Measurements from ENCODE around the gene CFAP58.

The CFAP58 gene

GRCh38 chr10:104334561-104334960 lies 19.1 kb upstream of the CFAP58 start:
- no peak for DNase-seq (ENCODE audit: low read depth in 2 of 2)

GRCh38 chr10:104334965-104335650 lies 18.5 kb upstream of the CFAP58 start:
- DNase-seq (ENCODE audit: low read depth in 2 of 2): no peak

GRCh38 chr10:104336821-104337467 lies 16.7 kb upstream of the CFAP58 start:
- no peak for DNase-seq (ENCODE audit: low read depth in 2 of 2)

- no peak for DNase-seq (ENCODE audit: low read depth in 2 of 2)
Observed at GRCh38 chr10:104337521-104337984, 16.1 kb upstream of the CFAP58 start.

GRCh38 chr10:104337985-104338735 lies 15.5 kb upstream of the CFAP58 start, which contains the start of gene ITPRIP:
TSS of gene ITPRIP (minus strand) at chr10:104338465. CDS start at chr10:104316051, 22,414 bp downstream.
- peak; percentile 54 to 55 for DNase-seq (ENCODE audit: low read depth in 2 of 2)

GRCh38 chr10:104339469-104340110 lies 14.0 kb upstream of the CFAP58 start:
- no peak for DNase-seq (ENCODE audit: low read depth in 2 of 2)

- DNase-seq (ENCODE audit: low read depth in 2 of 2): no peak
Observed at GRCh38 chr10:104340111-104340526, 13.5 kb upstream of the CFAP58 start.

GRCh38 chr10:104340641-104341040 lies 13.0 kb upstream of the CFAP58 start:
- no peak for DNase-seq (ENCODE audit: low read depth in 2 of 2)

- DNase-seq (ENCODE audit: low read depth in 2 of 2): no peak
Observed at GRCh38 chr10:104342941-104343411, 10.7 kb upstream of the CFAP58 start.

- DNase-seq (ENCODE audit: low read depth in 2 of 2): no peak
Observed at GRCh38 chr10:104344219-104344618, 9.4 kb upstream of the CFAP58 start.

GRCh38 chr10:104345515-104345914 lies 8.1 kb upstream of the CFAP58 start:
- DNase-seq (ENCODE audit: low read depth in 2 of 2): no peak

- DNase-seq (ENCODE audit: low read depth in 2 of 2): no peak
Observed at GRCh38 chr10:104345941-104346340, 7.7 kb upstream of the CFAP58 start.

GRCh38 chr10:104347295-104348045 lies 6.2 kb upstream of the CFAP58 start:
- no peak for DNase-seq (ENCODE audit: low read depth in 2 of 2)

GRCh38 chr10:104348601-104349000 lies 5.0 kb upstream of the CFAP58 start:
- no peak for DNase-seq (ENCODE audit: low read depth in 2 of 2)

GRCh38 chr10:104349623-104350126 lies 4.0 kb upstream of the CFAP58 start:
- no peak for DNase-seq (ENCODE audit: low read depth in 2 of 2)

- no peak for DNase-seq (ENCODE audit: low read depth in 2 of 2)
Observed at GRCh38 chr10:104350127-104350635, 3.5 kb upstream of the CFAP58 start.

GRCh38 chr10:104351061-104351702 lies 2.5 kb upstream of the CFAP58 start:
- no peak for DNase-seq (ENCODE audit: low read depth in 2 of 2)

- DNase-seq (ENCODE audit: low read depth in 2 of 2): no peak
Observed at GRCh38 chr10:104351919-104352318, 1.7 kb upstream of the CFAP58 start.

- DNase-seq (ENCODE audit: low read depth in 2 of 2): no peak
Observed at GRCh38 chr10:104359811-104360210, 6.2 kb downstream of the CFAP58 start.

- DNase-seq (ENCODE audit: low read depth in 2 of 2): no peak
Observed at GRCh38 chr10:104367904-104368303, 14.3 kb downstream of the CFAP58 start.

Data from stimulated activated CD4-positive, alpha-beta T cell treated with anti-CD3 and anti-CD28 coated beads, Interleukin-1b, Interleukin-23, amount 100 ng/mL, for 4 hours (primary cell).